Fibroblast of villous mesenchyme (primary cell): ENCODE results near the gene MIF. TPM values are rescaled to one million over a fixed set of nuclear protein-coding genes. Genes with fewer than 3 reads are reported as not detected.
A peak's percentile ranks its signal among the peaks of the same experiment; 100 is the strongest.
"Not testable (repeated sequence)": the region's sequence is repeated elsewhere in the genome, so short reads cannot be mapped to it uniquely, and the experiment has no call there.

Source experiments
- DNase-seq: peaks from one replicate; pipeline ENCODE4 v3.0.0-alpha.2; 2010; ENCODE audit warnings: low read depth
- H3K4me3 ChIP-seq: 2 replicates; pipeline ENCODE4 v1.5.1; 2011; ENCODE audit warnings: low read depth, mild to moderate bottlenecking, low read length
- total RNA-seq: library from RNA; depleted of rRNA; stranded (reverse); fragments of >200 nt; gene quantifications from 2 replicates; pipeline ENCODE4 v1.2.3, GENCODE V29; 2012
- TF ChIP-seq, protein P1 (sequence below): IDR thresholded peaks from 2 replicates; pipeline ENCODE4 v1.5.1; 2012; ENCODE audit warnings: low read depth, mild to moderate bottlenecking, low read length; ENCODE audit not compliant: insufficient read depth

Gene MIF
- total RNA-seq, 1 donor, result 133 TPM

- peak; percentile 55 for DNase-seq
- TF ChIP-seq, protein P1, sequence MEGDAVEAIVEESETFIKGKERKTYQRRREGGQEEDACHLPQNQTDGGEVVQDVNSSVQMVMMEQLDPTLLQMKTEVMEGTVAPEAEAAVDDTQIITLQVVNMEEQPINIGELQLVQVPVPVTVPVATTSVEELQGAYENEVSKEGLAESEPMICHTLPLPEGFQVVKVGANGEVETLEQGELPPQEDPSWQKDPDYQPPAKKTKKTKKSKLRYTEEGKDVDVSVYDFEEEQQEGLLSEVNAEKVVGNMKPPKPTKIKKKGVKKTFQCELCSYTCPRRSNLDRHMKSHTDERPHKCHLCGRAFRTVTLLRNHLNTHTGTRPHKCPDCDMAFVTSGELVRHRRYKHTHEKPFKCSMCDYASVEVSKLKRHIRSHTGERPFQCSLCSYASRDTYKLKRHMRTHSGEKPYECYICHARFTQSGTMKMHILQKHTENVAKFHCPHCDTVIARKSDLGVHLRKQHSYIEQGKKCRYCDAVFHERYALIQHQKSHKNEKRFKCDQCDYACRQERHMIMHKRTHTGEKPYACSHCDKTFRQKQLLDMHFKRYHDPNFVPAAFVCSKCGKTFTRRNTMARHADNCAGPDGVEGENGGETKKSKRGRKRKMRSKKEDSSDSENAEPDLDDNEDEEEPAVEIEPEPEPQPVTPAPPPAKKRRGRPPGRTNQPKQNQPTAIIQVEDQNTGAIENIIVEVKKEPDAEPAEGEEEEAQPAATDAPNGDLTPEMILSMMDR, result peak; percentile 73
- H3K4me3 ChIP-seq, result no peak overlapping the region
Measured at GRCh38 chr22:23862103-23862502, 32.1 kb upstream of the MIF start.

GRCh38 chr22:23864499-23865154 lies 29.6 kb upstream of the MIF start:
- not testable (repeated sequence) for DNase-seq, H3K4me3 ChIP-seq

DNA sequence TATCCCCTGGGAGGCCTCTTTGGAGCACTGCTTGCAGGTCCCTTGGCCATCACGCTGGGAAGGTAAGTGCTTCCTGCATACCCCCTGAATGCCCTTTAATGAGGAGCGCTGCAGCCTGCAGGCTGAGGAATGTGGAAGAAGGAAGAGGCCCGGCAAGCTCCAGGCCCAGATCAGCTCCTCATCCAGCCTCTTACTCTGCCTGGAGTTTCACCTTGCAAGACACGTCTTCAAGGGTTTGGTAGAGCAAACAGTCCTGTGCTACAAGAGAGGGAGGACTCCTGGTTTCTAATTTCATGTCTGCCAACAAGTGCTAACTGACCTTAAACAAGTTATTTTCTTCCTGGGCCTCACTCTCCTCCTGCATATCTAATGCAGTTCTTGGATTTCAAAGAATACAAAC lies 25.6 kb upstream of the MIF start:
- no peak overlapping the region for H3K4me3 ChIP-seq
- TF ChIP-seq, protein P1, result no peak
- DNase-seq, result no peak

DNA sequence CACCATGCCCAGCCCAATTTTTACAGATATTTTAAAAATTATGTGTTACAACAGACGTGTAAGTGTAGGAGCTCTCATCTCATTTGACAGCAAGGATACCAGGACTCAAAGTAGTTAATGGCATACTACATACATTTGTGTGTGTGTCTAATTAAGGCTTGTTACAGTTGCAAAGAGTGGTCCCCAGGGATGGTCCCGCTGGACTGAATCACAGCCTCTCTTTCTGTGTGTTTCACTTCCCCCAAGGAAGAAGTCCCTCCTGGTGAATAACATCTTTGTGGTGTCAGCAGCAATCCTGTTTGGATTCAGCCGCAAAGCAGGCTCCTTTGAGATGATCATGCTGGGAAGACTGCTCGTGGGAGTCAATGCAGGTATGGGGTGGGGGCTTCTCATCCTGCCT lies 19.3 kb upstream of the MIF start:
- no peak for DNase-seq
- TF ChIP-seq, protein P1, result no peak
- no peak overlapping the region for H3K4me3 ChIP-seq

DNA sequence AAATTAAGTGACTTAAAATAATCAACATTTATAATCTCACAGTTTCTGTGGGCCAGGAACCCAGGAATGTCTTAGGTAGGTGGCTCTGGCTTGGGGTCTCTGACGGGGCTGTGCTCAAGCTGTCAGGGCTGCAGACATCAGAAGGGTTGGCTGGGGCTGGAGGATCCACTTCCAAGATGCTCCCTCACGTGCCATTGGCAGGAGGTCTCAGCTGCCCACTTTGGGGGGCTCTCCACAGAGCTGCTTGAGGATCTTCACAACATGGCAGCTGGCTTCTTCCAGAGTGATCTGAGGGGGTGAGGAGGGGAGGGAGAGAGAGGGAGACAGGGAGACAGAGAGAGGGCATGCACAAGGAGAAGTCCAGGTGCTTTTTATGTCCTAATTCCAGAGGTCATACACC lies 18.4 kb upstream of the MIF start:
- no peak for DNase-seq
- TF ChIP-seq, protein P1, result no peak
- H3K4me3 ChIP-seq, result no peak overlapping the region

- TF ChIP-seq, protein P1, result no peak
- no peak overlapping the region for H3K4me3 ChIP-seq
- DNase-seq, result no peak
Measured at GRCh38 chr22:23877566-23877965, 16.6 kb upstream of the MIF start.

- no peak overlapping the region for H3K4me3 ChIP-seq
- TF ChIP-seq, protein P1, result no peak
- no peak for DNase-seq
Measured at GRCh38 chr22:23878219-23878618, 16.0 kb upstream of the MIF start.
